GM08714 (cell line): ENCODE results near the gene ECI1.

Experiments used
- H3K4me3 ChIP-seq: fragments of 200-500 bp; sonication (Bioruptor generic); 2 replicates; pipeline ENCODE4 v1.5.1; 2014; ENCODE audit warnings: mild to moderate bottlenecking, low read length, inconsistent platforms
- ZNF274 ChIP-seq: IDR thresholded peaks from 2 replicates; pipeline ENCODE4 v1.6.1; 2012; ENCODE audit warnings: mild to moderate bottlenecking, low read depth, low read length

Gene ECI1

GRCh38 chr16:2196162-2196980 lies 55.0 kb downstream of the ECI1 start, which contains the start of gene CASKIN1:
CASKIN1 (minus strand) TSS chr16:2196605; CDS start chr16:2196432, 173 bp downstream.
- H3K4me3 ChIP-seq = no peak within 1 kb of the TSS
- TF ChIP-seq ZNF274 = no peak

DNA sequence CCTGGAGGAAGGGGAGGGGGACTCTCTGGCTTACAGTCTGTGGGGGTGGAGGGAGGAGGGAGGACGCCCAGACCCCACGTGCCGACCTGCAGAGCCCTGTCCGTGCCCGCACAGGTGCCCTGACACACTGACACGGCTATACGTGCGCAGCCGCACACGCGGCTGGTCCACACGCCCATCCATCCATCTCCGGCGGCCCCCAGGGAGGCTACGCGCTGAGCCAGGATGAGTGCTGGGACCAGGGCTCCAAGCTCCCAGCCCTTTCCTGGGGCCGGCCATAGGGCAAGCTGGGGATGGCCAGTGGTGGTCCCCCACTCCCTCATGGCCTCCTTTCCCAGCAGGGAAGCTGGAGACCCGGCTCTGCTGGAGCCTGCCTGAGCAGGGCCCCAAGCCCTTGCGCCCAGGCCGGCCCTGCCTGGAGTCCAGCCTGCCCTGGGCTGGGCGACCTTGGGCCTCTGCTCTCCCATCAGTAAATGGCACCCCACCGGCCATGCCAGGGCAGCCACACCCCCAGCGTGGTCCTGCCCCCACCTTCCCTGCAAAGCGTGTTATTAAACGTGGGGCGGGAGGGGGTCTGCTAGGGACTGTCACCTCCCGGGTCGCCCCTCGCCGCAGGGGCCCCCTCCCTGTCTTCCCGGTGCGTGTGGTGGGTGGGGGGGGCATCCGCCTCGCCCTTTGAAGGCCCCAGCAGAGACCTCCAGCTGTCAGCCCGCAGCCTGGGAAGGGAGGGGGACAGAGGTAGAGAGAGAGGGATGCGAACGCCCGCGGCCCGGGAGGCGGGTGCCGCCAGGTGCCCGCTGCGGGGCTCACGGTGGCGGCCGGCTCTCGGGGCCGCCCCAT lies 55.8 kb downstream of the ECI1 start:
- TF ChIP-seq ZNF274 = no peak

GRCh38 chr16:2194852-2195321 lies 56.5 kb downstream of the ECI1 start:
- TF ChIP-seq ZNF274 = no peak
- H3K4me3 ChIP-seq = no peak overlapping the region

More for the DNA sequence above, 55.8 kb downstream of the ECI1 start:
- no peak overlapping the region for H3K4me3 ChIP-seq

- H3K4me3 ChIP-seq = no peak overlapping the region
- TF ChIP-seq ZNF274 = no peak
Observed at GRCh38 chr16:2194166-2194834, 57.1 kb downstream of the ECI1 start.

GRCh38 chr16:2191446-2191706 lies 60.0 kb downstream of the ECI1 start:
- no peak overlapping the region for H3K4me3 ChIP-seq

GRCh38 chr16:2190659-2191445 lies 60.5 kb downstream of the ECI1 start:
- no peak overlapping the region for H3K4me3 ChIP-seq
- TF ChIP-seq ZNF274 = no peak

More at GRCh38 chr16:2191446-2191706, 60.0 kb downstream of the ECI1 start:
- no peak for TF ChIP-seq ZNF274

DNA sequence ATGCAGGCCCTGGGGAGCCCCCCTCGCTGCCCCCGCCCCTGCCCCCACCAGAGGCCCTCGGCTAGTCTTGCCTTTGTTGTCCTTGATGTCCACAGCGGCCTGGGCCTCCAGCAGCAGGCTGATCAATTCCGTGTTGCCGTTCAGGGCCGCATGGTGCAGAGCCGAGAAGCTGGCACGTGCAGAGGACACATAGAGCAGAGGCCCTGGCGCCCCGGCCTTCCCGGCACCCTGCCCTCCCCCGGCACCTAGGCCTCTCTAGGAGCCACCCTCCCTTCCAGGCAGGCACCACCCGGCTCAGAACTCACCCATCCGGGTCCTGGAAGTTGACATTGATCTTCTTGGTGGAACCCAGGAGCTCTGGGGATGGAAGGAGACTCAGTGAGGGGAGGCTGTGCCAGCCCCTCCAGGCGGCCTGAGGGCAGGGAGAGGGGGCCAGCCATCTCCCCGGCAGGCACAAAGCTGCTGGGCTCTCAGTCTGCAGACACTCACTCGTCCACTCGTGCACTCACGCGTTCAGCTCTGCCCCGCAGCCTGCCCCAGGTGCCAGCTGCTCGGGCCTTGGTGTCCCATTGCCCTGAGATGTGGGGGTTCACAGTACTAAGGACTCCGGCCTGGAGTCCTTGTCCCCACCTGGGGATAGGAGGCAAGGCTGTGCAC lies 61.3 kb downstream of the ECI1 start:
- TF ChIP-seq ZNF274 = no peak

More for the DNA sequence above, 61.3 kb downstream of the ECI1 start:
- no peak overlapping the region for H3K4me3 ChIP-seq
